ENCODE results near the gene PGS1.

The PGS1 gene

DNA sequence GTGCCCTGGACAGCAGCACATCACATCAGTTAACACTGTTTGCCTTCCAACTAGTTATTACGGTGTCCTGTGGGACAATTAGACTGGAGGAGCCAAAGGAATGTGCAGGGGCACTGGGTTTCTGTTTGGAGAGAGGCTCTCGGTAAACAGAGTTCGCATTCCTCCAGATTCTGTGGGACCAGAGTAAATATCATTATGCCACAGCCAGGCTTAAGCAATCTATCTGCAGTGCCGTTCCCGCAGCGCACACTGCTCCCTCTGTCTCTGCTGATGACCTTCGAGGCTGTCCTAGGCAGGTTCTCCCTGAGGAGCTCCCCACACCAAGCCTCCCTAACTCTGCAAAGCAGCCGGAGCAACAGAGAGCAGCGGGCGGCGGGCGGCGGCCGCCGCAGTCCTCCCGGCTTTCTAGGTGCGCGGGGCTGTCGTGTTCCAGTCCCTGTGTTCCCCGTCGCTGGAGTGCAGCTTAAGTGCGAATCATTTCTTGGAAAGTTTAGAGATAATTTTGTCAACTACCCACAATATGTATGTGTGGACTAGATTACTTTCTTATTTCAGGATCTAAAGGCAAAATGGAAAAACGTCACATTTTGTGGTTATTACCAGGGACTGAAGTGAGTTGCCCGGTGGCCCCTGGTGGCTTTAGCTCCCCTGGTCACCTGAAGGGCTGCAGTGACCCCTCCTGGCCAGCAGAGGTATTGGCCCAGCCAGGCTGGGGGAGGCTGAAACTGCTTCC, 43.3 kb downstream of the PGS1 start:
- Histone ChIP-seq H3K36me3 (ENCODE audit: control insufficient read depth, insufficient read depth, low read length) (peaks cover 6% of the 10 kb centered on the region), H3K4me1 (ENCODE audit: control insufficient read depth, insufficient read depth, low read length) (peaks cover 24% of the 10 kb centered on the region), H3K4me3 (ENCODE audit: low read length) (no peak overlapping the region), H3K9me3 (ENCODE audit: control insufficient read depth, low read length) (no peaks in the 10 kb centered on the region), H3K9ac (ENCODE audit: low read length) (no peak overlapping the region), H3K27me3 (ENCODE audit: control insufficient read depth, insufficient read depth, low read length) (no peaks in the 10 kb centered on the region)

DNA sequence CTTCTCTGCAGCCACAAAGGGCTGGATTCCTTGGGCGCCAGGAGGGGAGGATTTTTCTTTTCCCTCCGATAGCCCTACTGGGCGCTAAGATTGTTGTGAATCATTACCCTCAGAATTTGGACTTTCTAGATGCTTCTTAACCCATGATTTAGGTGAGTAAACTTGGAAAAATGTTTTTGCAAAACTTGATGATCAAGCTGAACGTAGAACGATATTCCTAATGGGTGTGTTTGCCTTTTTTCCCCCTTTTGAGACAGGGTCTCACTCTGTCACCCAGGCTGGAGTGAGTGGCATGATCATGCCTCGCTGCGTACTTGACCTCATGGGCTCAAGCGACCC, 43.8 kb downstream of the PGS1 start:
- Histone ChIP-seq H3K4me3 (ENCODE audit: low read length) (no peak overlapping the region), H3K27me3 (ENCODE audit: control insufficient read depth, insufficient read depth, low read length) (no peaks in the 10 kb centered on the region), H3K9ac (ENCODE audit: low read length) (no peak overlapping the region), H3K36me3 (ENCODE audit: control insufficient read depth, insufficient read depth, low read length) (peaks cover 6% of the 10 kb centered on the region), H3K4me1 (ENCODE audit: control insufficient read depth, insufficient read depth, low read length) (peaks cover 19% of the 10 kb centered on the region), H3K9me3 (ENCODE audit: control insufficient read depth, low read length) (no peaks in the 10 kb centered on the region)

DNA sequence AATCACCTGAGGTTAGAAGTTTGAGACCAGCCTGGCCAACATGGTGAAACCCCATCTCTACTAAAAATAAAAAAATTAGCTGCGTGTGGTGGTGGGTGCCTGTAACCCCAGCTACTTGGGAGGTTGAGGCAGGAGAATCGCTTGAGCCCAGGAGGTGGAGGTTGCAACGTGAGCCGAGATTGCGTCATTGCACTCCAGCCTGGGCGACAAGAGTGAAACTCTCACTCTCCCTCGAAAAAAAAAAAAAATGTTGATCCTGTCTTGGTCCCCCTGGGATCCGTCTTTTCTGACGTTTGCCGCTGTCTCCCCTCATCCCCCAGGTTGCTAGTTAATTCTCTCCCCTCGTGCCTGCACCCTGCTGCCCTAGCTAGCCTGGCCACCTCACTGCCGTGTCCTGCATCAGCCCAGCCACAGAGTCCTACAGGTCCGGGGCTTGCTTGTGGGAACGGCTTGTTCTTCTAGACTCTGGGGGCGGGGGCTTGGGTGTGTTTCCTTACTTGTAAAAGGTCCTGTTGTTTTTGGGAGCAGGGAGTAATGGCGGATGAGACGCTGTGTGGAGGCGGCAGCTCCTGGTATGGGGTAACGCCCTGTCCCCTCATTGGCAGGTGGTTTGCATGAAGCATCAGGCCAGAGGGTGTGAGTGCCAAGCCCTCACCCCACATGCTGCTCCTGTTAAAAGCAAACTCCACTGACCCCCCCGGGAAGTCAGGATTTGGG, 44.6 kb downstream of the PGS1 start:
- Histone ChIP-seq H3K36me3 (ENCODE audit: control insufficient read depth, insufficient read depth, low read length) (peaks cover 6% of the 10 kb centered on the region), H3K9me3 (ENCODE audit: control insufficient read depth, low read length) (no peaks in the 10 kb centered on the region), H3K9ac (ENCODE audit: low read length) (no peak overlapping the region), H3K27me3 (ENCODE audit: control insufficient read depth, insufficient read depth, low read length) (no peaks in the 10 kb centered on the region), H3K4me1 (ENCODE audit: control insufficient read depth, insufficient read depth, low read length) (peaks cover 15% of the 10 kb centered on the region), H3K4me3 (ENCODE audit: low read length) (no peak overlapping the region)

DNA sequence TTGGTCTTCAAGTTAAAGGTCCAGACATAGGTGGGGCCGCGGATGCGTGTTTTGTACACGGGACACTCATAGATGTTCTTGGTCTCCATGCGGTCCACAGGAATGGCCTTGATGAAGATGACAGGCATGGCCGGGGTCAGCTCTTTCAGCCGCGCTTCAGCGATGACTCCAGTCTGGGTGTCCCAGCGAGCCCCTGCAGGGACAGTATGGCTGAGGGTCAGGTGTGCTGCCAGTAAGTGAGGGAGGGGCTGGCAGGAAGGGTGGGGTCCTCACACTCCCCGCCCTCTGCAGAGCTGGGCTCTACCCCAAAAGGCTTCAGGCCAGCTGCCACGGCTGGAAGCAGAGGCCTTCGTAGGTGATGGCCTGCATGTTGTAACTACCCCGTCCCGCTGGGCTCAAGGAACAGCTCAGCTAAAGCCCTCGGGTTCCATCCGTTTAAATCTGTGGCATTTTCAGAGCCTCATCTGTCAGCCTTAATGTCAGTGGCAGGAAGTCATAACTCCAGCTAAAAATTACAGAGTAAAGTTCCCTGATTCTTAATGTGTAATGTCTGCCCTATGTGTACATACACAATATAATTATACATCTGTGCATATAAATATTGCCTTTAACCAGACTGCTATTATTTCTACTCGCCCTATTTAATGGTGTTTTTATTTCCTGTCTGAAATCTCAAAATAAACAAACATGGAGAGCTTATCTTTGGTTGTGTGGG, 45.7 kb downstream of the PGS1 start:
- H3K9me3 ChIP-seq (ENCODE audit: control insufficient read depth, low read length): no peaks in the 10 kb centered on the region
- peaks cover 6% of the 10 kb centered on the region for H3K36me3 ChIP-seq (ENCODE audit: control insufficient read depth, insufficient read depth, low read length)
- H3K4me1 ChIP-seq (ENCODE audit: control insufficient read depth, insufficient read depth, low read length): peaks cover 15% of the 10 kb centered on the region

DNA sequence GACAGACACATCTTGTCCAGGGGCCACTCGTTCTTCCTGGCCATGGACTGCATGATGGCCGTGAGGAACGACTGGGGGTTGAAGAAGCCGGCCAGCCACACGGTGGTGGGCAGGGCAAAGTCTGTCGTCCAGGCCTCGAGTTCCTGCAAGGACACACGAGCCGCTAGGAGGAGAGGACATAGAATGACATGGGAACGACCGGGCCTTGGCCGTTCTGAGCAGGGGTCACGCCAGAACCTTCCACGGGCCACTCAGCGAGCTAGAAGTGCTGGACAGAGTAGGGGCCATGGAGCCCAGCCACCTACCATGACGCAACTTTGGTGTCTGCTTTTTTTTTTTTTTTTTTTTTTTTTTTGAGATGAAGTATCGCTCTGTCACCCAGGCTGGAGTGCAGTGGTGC, 47.0 kb downstream of the PGS1 start:
- Histone ChIP-seq H3K9ac (ENCODE audit: low read length) (no peak overlapping the region), H3K4me1 (ENCODE audit: control insufficient read depth, insufficient read depth, low read length) (peaks cover 15% of the 10 kb centered on the region), H3K9me3 (ENCODE audit: control insufficient read depth, low read length) (no peaks in the 10 kb centered on the region), H3K36me3 (ENCODE audit: control insufficient read depth, insufficient read depth, low read length) (peaks cover 6% of the 10 kb centered on the region), H3K27me3 (ENCODE audit: control insufficient read depth, insufficient read depth, low read length) (no peaks in the 10 kb centered on the region), H3K4me3 (ENCODE audit: low read length) (no peak overlapping the region)

More for the DNA sequence above, 45.7 kb downstream of the PGS1 start:
- H3K27me3 ChIP-seq (ENCODE audit: control insufficient read depth, insufficient read depth, low read length): no peaks in the 10 kb centered on the region
- no peak overlapping the region for H3K9ac ChIP-seq (ENCODE audit: low read length)
- no peak overlapping the region for H3K4me3 ChIP-seq (ENCODE audit: low read length)

DNA sequence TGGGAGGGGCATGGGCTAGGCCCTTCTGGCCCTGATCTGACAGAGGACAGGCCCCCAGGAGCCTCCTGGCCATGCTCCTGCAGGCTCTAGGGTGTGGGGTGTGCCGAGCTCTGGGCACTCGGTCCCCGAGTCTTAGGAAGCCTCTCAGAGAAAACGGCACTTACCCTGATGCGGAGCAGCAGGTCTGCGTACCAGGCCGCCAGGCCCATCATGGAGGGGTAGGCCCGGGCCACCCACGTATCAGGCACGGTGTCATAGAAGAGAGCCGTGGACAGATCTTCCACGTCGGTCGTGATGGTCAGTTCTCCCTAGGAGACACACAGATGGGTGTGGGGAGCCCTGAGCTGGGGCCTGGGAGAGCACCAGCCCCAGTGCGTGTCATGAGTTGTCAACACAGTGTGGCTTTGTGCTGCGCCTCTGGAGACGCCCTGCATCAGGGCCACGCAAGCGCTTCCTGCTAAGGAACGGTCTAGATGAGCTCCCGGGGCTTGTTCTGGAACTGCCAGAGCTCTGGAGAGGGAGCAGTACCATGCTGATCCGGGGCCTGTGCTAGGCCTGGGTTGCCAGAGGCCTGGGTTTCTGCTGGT, 47.9 kb downstream of the PGS1 start:
- Histone ChIP-seq H3K36me3 (ENCODE audit: control insufficient read depth, insufficient read depth, low read length) (peaks cover 6% of the 10 kb centered on the region), H3K9me3 (ENCODE audit: control insufficient read depth, low read length) (no peaks in the 10 kb centered on the region), H3K4me3 (ENCODE audit: low read length) (no peak overlapping the region), H3K4me1 (ENCODE audit: control insufficient read depth, insufficient read depth, low read length) (peaks cover 15% of the 10 kb centered on the region), H3K27me3 (ENCODE audit: control insufficient read depth, insufficient read depth, low read length) (no peaks in the 10 kb centered on the region), H3K9ac (ENCODE audit: low read length) (no peak overlapping the region)

DNA sequence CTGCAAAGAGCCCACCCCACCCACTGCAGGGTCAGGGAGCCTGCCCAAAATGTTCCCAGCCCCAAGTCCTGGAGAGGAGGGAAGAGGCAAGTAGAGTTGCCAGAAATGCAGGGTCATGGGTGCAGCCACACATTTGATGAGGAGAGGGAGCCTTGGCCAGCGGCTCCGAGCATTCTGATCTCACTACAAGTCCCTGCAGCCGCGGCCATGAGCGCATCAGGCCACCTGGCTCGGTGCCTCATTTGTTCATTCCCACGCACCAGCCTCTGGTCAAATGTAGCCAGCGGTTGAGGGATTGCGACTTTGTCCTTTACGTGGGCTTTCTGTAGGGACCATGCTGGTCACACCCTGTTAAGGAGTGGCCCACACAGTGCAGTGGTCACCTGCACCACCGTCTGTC, 48.7 kb downstream of the PGS1 start:
- no peak overlapping the region for H3K9ac ChIP-seq (ENCODE audit: low read length)
- no peak overlapping the region for H3K4me3 ChIP-seq (ENCODE audit: low read length)
- H3K36me3 ChIP-seq (ENCODE audit: control insufficient read depth, insufficient read depth, low read length): peaks cover 6% of the 10 kb centered on the region
- H3K9me3 ChIP-seq (ENCODE audit: control insufficient read depth, low read length): no peaks in the 10 kb centered on the region
- no peaks in the 10 kb centered on the region for H3K27me3 ChIP-seq (ENCODE audit: control insufficient read depth, insufficient read depth, low read length)
- peaks cover 11% of the 10 kb centered on the region for H3K4me1 ChIP-seq (ENCODE audit: control insufficient read depth, insufficient read depth, low read length)

DNA sequence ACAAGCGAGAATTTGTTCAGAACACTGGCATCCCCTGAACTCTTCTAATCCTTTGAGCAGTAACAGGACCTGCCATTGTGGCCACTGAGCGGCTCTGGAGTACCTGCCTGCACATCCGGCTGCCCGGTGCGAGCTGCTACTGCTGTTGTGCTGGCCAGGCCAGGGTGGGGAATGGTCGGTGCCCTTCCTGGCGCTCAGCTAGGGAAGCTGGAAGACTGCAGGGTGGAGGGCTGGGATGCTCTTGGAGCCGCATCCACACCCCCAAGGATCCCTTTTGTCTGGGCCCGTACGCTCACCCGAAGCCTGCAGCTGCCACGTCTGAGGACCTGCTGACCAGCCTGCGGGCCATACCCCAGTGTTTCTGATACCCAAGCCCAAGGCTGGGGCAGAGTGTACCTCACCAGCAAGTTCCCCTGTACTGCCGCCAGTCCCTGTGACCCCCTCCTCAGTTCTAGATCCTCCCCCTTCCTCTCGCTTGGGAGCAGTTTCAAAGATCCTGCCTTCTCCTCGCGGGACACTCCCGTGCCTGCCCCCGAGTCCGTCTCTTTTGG, 49.7 kb downstream of the PGS1 start:
- Histone ChIP-seq H3K9me3 (ENCODE audit: control insufficient read depth, low read length) (no peaks in the 10 kb centered on the region), H3K9ac (ENCODE audit: low read length) (no peak overlapping the region), H3K27me3 (ENCODE audit: control insufficient read depth, insufficient read depth, low read length) (no peaks in the 10 kb centered on the region), H3K4me3 (ENCODE audit: low read length) (no peak overlapping the region), H3K36me3 (ENCODE audit: control insufficient read depth, insufficient read depth, low read length) (peaks cover 6% of the 10 kb centered on the region), H3K4me1 (ENCODE audit: control insufficient read depth, insufficient read depth, low read length) (peaks cover 9% of the 10 kb centered on the region)

DNA sequence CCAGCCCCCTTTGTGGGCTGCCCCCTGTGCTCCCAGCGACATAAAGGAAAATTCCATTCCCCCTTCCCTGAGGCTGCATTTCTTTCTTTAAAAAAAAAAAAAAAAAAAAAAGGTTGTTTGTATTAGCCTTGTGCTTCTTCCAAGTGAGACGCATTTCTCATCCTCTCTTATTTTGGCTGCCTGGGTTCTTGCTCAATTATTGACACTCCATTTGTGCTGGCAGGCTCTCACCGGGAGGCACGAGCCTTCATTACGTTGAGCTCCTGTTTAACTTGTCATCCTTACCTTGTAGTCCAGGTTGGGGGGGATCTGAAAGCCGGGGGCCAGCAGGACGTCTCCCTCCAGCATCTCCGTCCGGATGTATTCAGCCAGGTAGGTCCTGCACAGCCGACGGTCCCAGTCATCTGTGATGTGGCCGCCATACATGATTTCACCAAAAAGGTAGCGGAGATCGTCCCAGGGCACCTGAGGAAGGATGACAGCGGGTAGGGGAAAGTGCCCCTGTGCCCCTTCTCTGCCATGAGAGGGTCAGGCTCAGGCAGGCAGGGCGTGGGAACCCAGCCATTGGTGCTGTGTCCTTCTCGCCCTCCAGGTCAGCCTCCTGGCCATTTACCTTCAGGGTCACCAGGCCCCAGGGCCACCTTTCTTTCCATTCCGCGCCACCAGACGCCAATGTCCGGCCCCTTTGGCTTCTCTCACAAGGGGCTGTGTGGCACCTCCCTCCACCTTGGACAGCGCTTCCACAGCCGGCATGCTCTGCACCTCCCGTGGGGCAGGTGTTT, 50.6 kb downstream of the PGS1 start:
- Histone ChIP-seq H3K27me3 (ENCODE audit: control insufficient read depth, insufficient read depth, low read length) (no peaks in the 10 kb centered on the region), H3K9ac (ENCODE audit: low read length) (no peak overlapping the region), H3K4me3 (ENCODE audit: low read length) (no peak overlapping the region), H3K4me1 (ENCODE audit: control insufficient read depth, insufficient read depth, low read length) (peaks cover 6% of the 10 kb centered on the region), H3K9me3 (ENCODE audit: control insufficient read depth, low read length) (no peaks in the 10 kb centered on the region), H3K36me3 (ENCODE audit: control insufficient read depth, insufficient read depth, low read length) (peaks cover 3% of the 10 kb centered on the region)

DNA sequence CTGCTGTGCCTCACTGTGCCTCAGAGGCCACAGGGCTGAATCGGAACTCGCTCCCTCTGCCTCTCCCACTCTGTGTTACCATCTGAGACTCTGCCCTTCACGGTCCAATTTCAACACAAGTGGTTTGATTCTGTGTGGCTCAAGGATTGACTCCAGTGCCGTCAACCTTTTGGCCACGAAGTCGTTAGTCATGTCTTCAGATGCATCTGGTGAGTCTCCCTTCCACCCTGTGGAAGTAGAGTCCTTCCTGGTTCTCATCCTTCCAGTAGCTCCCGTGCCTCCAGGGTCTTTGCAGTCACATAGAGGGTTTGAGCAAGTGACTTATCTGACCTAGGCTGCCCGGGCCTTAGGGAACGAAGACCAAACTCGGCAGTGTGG, 51.2 kb downstream of the PGS1 start:
- H3K9me3 ChIP-seq (ENCODE audit: control insufficient read depth, low read length): no peaks in the 10 kb centered on the region
- H3K27me3 ChIP-seq (ENCODE audit: control insufficient read depth, insufficient read depth, low read length): no peaks in the 10 kb centered on the region
- peaks cover under 1% of the 10 kb centered on the region for H3K4me1 ChIP-seq (ENCODE audit: control insufficient read depth, insufficient read depth, low read length)
- H3K4me3 ChIP-seq (ENCODE audit: low read length): no peak overlapping the region
- H3K36me3 ChIP-seq (ENCODE audit: control insufficient read depth, insufficient read depth, low read length): no peaks in the 10 kb centered on the region
- H3K9ac ChIP-seq (ENCODE audit: low read length): no peak overlapping the region

DNA sequence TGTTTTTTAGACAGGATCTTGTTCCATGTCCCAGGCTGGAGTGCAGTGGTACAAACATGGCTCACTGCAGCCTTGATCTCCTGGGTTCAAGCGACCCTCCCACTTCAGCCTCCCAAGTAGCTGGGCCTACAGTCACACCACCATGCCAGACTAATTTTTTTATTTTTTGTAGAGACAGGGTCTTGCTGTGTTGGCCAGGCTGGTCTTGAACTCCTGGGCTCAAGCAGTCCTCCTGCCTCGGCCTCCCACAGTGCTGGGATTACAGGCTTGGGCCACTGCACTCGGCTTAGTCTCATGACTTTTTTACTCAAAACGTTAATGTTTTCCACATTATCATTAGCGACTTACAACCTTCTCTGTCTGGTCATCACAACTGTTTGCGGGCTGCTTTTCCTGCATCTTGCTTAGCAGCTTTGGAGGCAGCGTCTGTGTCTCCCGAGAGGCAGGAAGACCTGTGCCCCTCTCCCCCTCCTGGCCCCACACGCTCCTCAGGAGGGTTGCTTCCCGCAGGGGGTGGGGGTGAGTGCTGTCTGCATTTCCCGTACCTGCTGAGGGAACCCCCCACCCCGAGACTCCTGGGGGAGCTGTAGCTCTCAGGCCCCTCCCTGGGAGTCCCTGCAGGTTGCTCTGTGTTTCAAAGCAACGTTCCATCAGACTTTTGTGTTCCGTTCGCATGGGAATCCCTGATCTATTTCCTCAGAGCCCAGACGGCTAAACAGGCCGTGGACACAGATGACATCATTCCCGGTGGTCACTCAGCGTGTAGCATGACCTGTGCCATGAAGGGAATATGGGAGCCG, 52.6 kb downstream of the PGS1 start:
- no peaks in the 10 kb centered on the region for H3K36me3 ChIP-seq (ENCODE audit: control insufficient read depth, insufficient read depth, low read length)
- H3K4me3 ChIP-seq (ENCODE audit: low read length): no peak overlapping the region
- no peaks in the 10 kb centered on the region for H3K27me3 ChIP-seq (ENCODE audit: control insufficient read depth, insufficient read depth, low read length)
- no peak overlapping the region for H3K9ac ChIP-seq (ENCODE audit: low read length)
- no peaks in the 10 kb centered on the region for H3K9me3 ChIP-seq (ENCODE audit: control insufficient read depth, low read length)
- no peaks in the 10 kb centered on the region for H3K4me1 ChIP-seq (ENCODE audit: control insufficient read depth, insufficient read depth, low read length)

Data from mucosa of stomach (tissue), 1 donor.